Activated CD4-positive, alpha-beta T cell treated with anti-CD3 and anti-CD28 coated beads for 48 hours (primary cell): ENCODE results near the gene SLC11A2.

ENCODE experiments used
- DNase-seq: peaks from one replicate; pipeline ENCODE4 v3.0.0-alpha.2; 2020

The SLC11A2 gene

DNA sequence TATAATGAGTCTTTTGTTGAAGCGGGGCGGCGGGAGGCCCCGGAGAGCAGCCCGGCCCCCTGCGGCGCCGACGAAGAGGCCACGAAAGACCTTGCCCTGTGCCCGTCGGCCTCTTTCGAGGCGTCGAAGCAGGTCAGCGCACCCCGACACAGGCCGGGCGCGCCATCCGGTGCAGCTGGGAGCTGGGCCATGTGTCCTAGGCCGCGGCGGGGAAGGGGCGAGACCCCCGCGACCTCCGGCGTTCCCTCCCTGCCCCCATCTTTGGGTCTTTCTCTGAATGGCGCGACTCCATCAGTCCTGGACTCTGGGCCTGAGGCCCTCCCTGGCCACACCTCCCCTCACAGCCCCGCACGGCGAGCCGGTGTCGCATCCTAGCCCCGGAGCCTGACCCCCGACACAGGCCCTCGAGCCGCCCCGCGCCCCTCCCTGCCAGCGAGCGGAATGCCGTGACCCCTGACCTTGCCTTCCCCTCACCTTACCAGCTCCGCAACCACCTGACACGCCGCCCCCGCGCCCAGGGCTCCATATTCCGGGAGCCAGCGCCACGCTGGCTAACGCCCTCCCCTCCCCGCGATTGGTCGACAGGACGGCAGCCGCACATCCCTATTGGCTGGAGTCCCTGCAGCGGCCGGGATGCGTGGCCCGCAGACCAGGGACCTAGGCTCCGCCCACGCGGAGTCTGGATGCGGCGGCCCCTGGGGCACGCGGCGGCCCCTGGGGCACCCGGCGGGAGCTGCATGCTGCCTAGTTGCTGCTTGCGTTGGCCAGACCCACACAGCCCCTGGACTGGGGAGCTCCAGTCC lies at the start of gene SLC11A2:
TSS of gene SLC11A2 (minus strand) at position 549 of the 803 bp plus-strand sequence. CDS start 15,656 bp downstream, outside the sequence.
- peak; percentile 97 for DNase-seq

GRCh38 chr12:51075390-51075789 lies 49.2 kb upstream of the SLC11A2 start:
- DNase-seq, result no peak

DNA sequence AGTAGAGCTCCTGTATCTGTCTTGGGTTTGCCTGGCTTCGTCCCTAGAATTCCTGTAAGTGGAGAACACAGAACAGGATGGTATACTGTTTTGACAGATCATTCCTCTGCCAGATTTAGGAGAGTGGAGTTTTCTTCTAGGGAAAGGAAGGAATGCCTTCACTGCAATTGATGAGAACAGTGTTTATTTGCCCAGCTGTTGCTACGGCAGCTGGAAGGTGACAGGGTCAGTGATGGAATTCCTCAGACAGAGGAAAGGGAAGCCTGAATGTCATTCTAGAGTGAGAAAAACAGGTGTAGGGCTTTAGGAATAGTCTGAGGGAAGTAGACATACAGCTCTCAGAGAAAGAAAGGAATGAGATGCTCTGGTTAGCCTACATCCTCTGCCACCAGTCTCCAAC lies 45.5 kb upstream of the SLC11A2 start:
- no peak for DNase-seq

- no peak for DNase-seq
Measured at GRCh38 chr12:51070004-51070403, 43.8 kb upstream of the SLC11A2 start.

GRCh38 chr12:51067771-51068170 lies 41.6 kb upstream of the SLC11A2 start:
- DNase-seq, result no peak

- no peak for DNase-seq
Measured at GRCh38 chr12:51067229-51067628, 41.0 kb upstream of the SLC11A2 start.

DNA sequence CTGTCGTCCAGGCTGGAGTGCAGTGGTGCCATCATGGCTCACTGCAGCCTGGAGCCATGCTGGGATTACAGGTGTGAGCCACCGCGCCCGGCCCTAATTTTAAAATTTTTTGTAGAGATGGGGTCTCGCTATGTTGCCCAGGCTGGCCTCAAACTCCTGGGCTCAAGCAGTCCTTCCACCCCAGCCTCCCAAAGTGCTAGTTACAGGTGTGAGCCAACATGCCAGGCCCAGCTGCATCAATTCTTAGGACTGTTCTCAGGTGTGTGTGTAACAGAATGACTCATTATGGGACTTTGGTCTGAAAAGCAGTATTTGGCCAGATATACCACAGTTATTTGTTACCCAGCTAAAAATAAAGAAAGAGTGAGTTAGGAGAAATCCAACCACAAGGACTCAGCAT lies 39.3 kb upstream of the SLC11A2 start:
- DNase-seq, result no peak

DNA sequence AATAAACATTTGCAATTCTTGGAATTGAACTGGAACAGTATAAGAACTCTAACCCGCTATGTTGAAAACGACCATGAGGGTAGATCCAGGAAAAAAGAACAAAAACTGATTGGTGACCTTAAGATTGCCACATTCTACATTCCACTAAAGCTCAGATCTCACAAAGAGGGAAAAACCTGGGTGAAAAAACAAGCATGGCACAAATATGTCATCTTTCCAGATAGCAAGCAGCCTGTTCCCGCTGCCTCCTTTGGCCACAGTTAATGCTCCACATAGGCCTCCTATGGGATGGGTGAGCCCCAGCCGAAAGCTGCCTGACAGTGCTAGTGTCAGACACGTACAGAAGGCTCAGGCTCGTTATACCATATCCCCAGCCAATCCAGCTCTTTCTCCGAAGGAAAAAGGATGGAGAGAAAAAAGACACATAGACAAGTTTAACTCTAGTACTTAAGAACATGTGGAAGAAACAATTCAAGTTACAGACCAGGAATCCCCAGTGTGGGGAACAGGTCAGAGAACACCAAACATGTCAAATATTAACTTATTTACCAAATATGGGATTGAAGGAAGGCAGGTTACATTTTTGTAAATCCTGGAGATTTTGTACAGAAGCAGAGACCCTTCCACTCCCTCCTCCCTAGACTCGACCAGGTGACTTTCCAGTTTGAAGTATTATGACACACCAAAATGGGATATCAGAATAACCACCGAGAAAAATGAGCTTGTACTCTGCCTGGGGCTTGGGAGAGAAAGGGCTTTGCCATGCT lies 36.6 kb upstream of the SLC11A2 start:
- no peak for DNase-seq

- DNase-seq, result no peak
Measured at GRCh38 chr12:51059086-51059485, 32.9 kb upstream of the SLC11A2 start.

DNA sequence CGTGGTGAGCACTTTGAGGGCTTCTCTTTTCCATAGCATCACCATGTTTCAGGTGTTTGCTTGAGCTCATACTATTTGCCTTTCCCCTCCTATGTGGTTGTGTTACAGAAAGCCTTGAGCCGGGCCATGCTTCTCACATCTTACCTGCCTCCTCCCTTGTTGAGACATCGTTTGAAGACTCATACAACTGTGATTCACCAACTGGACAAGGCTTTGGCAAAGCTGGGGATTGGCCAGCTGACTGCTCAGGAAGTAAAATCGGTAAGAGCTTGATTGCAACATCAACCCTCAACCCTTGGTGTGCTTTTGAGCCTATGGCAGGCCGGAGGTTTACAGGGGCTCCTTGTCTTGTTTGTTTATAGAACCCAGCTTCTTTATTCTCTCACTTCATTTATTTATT lies 30.1 kb upstream of the SLC11A2 start:
- DNase-seq, result no peak

GRCh38 chr12:51055060-51055459 lies 28.9 kb upstream of the SLC11A2 start:
- no peak for DNase-seq

- no peak for DNase-seq
Measured at GRCh38 chr12:51051787-51052186, 25.6 kb upstream of the SLC11A2 start.

GRCh38 chr12:51049525-51049924 lies 23.3 kb upstream of the SLC11A2 start:
- no peak for DNase-seq

- DNase-seq, result no peak
Measured at GRCh38 chr12:51048661-51049251, 22.6 kb upstream of the SLC11A2 start.

- peak; percentile 93 for DNase-seq
Measured at GRCh38 chr12:51047655-51048540, 21.7 kb upstream of the SLC11A2 start, which contains the start of gene LETMD1. Gene LETMD1 (plus strand): TSS chr12:51048327. CDS start chr12:51048357, 30 bp downstream.

- no peak for DNase-seq
Measured at GRCh38 chr12:51036279-51036678, 10.1 kb upstream of the SLC11A2 start.

DNA sequence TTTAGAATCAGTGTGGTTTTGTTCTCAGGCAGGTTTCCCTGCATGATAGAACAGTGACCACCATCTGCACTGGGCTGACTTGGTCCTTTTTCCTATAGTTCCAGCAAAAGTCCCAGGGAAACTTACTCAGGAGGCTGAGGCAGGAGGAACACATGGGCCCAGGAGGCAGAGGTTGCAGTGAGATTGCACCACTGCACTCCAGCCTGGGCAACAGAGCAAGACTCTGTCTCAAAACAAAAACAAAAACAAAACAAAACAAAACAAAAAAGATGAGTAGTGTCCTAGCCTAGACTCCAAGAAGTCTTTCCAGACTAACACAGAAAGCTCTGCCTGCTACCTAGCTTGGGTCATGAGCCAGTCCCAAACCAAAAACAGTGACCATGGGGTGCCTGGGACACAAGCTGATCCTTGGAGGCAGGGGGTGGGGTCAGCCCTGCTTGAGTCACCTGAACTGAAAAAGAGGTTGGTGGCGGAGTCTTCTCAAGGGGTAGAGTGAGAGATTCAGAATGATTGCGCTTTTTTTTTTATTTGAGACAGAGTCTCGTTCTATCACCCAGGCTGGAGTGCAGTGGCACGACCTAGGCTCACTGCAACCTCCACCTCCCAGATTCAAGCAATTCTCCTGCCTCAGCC lies 7.4 kb upstream of the SLC11A2 start:
- no peak for DNase-seq

- DNase-seq, result no peak
Measured at GRCh38 chr12:51033048-51033447, 6.9 kb upstream of the SLC11A2 start.

DNA sequence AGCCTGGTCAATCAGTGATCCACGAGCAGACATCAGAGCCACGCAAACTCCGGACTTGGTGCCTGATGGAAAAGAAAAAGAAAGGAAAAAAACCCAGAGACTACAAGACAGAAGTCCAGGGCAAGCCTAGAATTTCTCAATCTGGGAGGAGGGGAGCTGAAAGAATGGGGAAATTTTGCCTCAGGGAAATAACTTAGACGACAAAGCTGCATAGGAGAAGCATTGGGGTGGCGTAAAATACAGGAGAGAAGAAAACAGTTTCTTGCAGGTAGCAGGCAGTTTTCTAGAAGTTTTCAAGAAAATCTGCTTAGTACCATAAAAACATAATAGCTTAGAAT lies 2.6 kb upstream of the SLC11A2 start:
- DNase-seq, result no peak

- DNase-seq, result peak; percentile 40
Measured at GRCh38 chr12:51028126-51028812, 2.1 kb upstream of the SLC11A2 start.

GRCh38 chr12:51027342-51027835 lies 1.2 kb upstream of the SLC11A2 start:
- no peak for DNase-seq
